GM10847 (cell line): ENCODE measurements around the gene TTLL10.

Source experiments
- POLR2A ChIP-seq: IDR thresholded peaks from 2 replicates; pipeline ENCODE4 v1.6.1; 2011; ENCODE audit not compliant: insufficient read length; ENCODE audit errors: extremely low read depth

The TTLL10 gene

GRCh38 chr1:1200876-1201810 lies 27.5 kb downstream of the TTLL10 start:
- no peak for TF ChIP-seq POLR2A

GRCh38 chr1:1202831-1203560 lies 29.3 kb downstream of the TTLL10 start:
- TF ChIP-seq POLR2A = no peak

GRCh38 chr1:1203561-1204424 lies 30.1 kb downstream of the TTLL10 start:
- no peak for TF ChIP-seq POLR2A

- TF ChIP-seq POLR2A = no peak
These were observed 30.8 kb downstream of the TTLL10 start for GRCh38 chr1:1204425-1204920.

- TF ChIP-seq POLR2A = no peak
These were observed 31.5 kb downstream of the TTLL10 start for GRCh38 chr1:1204998-1205768.

- no peak for TF ChIP-seq POLR2A
These were observed 32.2 kb downstream of the TTLL10 start for GRCh38 chr1:1205769-1206375.

GRCh38 chr1:1206376-1206965 lies 32.8 kb downstream of the TTLL10 start, which contains the start of gene TNFRSF18:
Gene TNFRSF18 (minus strand): TSS chr1:1206592. CDS start chr1:1206571, 21 bp downstream.
- no peak for TF ChIP-seq POLR2A

- no peak for TF ChIP-seq POLR2A
These were observed 33.4 kb downstream of the TTLL10 start for GRCh38 chr1:1206966-1207531.

- TF ChIP-seq POLR2A = no peak
These were observed 33.9 kb downstream of the TTLL10 start for GRCh38 chr1:1207571-1207892.

- TF ChIP-seq POLR2A = no peak
These were observed 35.2 kb downstream of the TTLL10 start for GRCh38 chr1:1208713-1209433.

GRCh38 chr1:1210726-1211540 lies 37.3 kb downstream of the TTLL10 start:
- TF ChIP-seq POLR2A = no peak

GRCh38 chr1:1211541-1212441 lies 38.1 kb downstream of the TTLL10 start:
- no peak for TF ChIP-seq POLR2A
